ENCODE measurements around the gene UQCRC2.

- no peak for TF ChIP-seq CTCF (IDR thresholded peaks at IDR 0.05)
- TF ChIP-seq POLR2A (IDR thresholded peaks at IDR 0.05) = no peak
- TF ChIP-seq EP300 (IDR thresholded peaks at IDR 0.05) = no peak
- no peak for TF ChIP-seq POLR2AphosphoS5 (IDR thresholded peaks at IDR 0.05)
These were observed 60.3 kb downstream of the UQCRC2 start for GRCh38 chr16:22013486-22013885.
